ENCODE data around the gene KLHL18. TPM values are rescaled to one million over a fixed set of nuclear protein-coding genes. Genes with fewer than 3 reads are reported as not detected.
A peak's percentile ranks its signal among the peaks of the same experiment; 100 is the strongest.

Gene KLHL18
- total RNA-seq, 2 experiments from 2014 or later, result 29.8 to 32.5 TPM

DNA sequence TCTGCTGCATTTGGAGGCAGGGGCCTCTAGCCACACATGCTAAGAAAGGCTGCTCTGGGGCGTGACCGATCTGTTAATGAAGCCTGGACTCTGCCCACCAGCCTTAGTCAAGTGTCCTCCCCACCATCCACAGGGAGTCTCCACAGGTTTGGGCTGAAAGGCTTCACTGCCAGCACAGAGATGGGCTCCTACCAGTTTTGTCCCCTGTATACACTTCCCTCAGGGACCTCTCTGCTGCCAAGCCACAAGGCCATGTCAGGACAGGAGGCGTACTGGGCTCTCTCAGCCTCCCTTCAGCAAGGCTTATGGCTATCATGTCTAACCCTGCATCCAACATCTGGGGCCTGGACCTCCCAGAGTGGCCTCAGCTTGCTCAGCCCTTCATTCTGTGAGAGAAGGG is 23.6 kb upstream of the KLHL18 start:
- ATAC-seq (no peak), DNase-seq (no peak)
- H3K36me3 Mint-ChIP-seq (ENCODE audit: low read depth), result no peaks in the 10 kb centered on the region
- ChIA-PET POLR2A (no interaction called here), CTCF (no interaction called here)
- no peak overlapping the region for H3K4me3 Mint-ChIP-seq
- H3K27ac Mint-ChIP-seq, result no peak overlapping the region
- H3K27me3 Mint-ChIP-seq (ENCODE audit: low read depth), result no peaks in the 10 kb centered on the region
- no peaks in the 10 kb centered on the region for H3K9me3 Mint-ChIP-seq (ENCODE audit: insufficient read depth)
- H3K4me1 Mint-ChIP-seq (ENCODE audit: low read depth), result no peaks in the 10 kb centered on the region

DNA sequence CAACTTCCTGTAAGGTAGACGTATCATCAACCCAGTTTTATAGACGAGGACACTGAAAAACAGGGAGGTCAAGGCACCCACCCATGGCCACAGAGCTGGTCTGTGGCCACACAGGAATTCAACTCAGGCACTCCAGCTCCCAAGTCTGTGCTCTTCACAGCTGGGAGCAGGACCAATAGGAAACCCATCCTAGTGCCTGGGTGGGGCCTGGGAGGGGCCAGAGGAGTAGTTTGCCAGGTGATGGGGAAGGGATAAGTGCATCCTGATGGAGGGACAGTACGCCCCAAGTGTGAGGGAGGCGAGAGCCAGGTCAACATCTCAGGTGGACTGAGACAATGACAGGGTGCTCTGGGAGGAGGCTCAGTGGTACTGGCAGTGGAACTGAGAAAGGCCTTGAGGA is 22.1 kb upstream of the KLHL18 start:
- Mint-ChIP-seq H3K4me3 (no peak overlapping the region), H3K9me3 (ENCODE audit: insufficient read depth) (no peaks in the 10 kb centered on the region), H3K27ac (no peak overlapping the region), H3K36me3 (ENCODE audit: low read depth) (no peaks in the 10 kb centered on the region), H3K27me3 (ENCODE audit: low read depth) (no peaks in the 10 kb centered on the region), H3K4me1 (ENCODE audit: low read depth) (no peaks in the 10 kb centered on the region)
- no peak for DNase-seq
- CTCF ChIA-PET, result no interaction called here
- POLR2A ChIA-PET, result no interaction called here
- no peak for ATAC-seq

DNA sequence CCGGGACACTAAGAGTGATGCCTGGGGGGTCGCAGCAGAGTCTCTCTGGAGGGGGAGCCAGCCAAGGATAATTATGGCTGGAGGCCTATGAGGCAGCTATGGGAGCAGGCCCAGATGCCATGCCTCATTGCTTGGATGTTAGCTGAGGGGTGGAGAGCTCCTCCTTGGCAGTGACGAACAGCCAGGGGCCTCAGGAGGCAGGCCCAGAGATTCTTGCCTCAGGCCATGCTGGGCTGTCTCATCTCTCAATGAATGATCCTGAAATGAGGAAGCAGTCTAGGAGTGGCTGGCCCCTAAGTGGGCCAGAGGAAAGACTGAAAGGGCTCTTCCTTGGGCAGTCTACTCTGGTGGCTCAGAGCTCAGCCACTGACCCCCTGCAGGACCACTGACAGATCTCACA is 21.4 kb upstream of the KLHL18 start:
- H3K27me3 Mint-ChIP-seq (ENCODE audit: low read depth), result no peaks in the 10 kb centered on the region
- CTCF ChIA-PET, result interaction anchor here (1.3 kb wide), 1 partner anchor 11 kb away, joined by 7 read pairs; no protein-coding TSS in a partner anchor

DNA sequence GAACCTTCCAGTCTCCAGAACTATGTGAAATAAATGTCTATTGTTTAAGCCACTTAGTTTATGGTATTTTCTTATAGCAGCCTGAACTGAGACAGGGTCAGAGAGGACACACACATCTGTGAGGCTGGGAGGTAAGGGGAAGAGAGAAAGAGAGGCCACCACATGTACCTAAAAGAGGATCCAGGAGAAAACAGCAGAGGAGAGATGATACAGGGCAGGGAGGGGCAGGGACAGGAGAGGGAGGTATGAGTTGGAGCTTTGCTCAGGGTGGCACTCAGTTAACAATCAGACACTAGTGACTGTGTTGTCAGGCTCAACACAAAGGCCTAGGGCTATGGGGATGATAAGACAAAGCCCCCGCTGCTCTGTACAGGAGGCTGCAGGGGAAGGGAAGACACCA is 17.7 kb upstream of the KLHL18 start:
- H3K36me3 Mint-ChIP-seq (ENCODE audit: low read depth), result no peaks in the 10 kb centered on the region
- DNase-seq, result no peak
- no peaks in the 10 kb centered on the region for H3K9me3 Mint-ChIP-seq (ENCODE audit: insufficient read depth)
- ATAC-seq, result no peak
- no peaks in the 10 kb centered on the region for H3K27me3 Mint-ChIP-seq (ENCODE audit: low read depth)
- H3K27ac Mint-ChIP-seq, result no peak overlapping the region
- peaks cover 6% of the 10 kb centered on the region for H3K4me1 Mint-ChIP-seq (ENCODE audit: low read depth)
- POLR2A ChIA-PET, result no interaction called here
- no peak overlapping the region for H3K4me3 Mint-ChIP-seq
- CTCF ChIA-PET, result no interaction called here

More for the DNA sequence above, 21.4 kb upstream of the KLHL18 start:
- H3K4me1 Mint-ChIP-seq (ENCODE audit: low read depth), result no peaks in the 10 kb centered on the region
- ATAC-seq, result no peak
- no peaks in the 10 kb centered on the region for H3K9me3 Mint-ChIP-seq (ENCODE audit: insufficient read depth)
- no peaks in the 10 kb centered on the region for H3K36me3 Mint-ChIP-seq (ENCODE audit: low read depth)
- POLR2A ChIA-PET, result no interaction called here
- no peak overlapping the region for H3K4me3 Mint-ChIP-seq
- DNase-seq, result no peak
- no peak overlapping the region for H3K27ac Mint-ChIP-seq

DNA sequence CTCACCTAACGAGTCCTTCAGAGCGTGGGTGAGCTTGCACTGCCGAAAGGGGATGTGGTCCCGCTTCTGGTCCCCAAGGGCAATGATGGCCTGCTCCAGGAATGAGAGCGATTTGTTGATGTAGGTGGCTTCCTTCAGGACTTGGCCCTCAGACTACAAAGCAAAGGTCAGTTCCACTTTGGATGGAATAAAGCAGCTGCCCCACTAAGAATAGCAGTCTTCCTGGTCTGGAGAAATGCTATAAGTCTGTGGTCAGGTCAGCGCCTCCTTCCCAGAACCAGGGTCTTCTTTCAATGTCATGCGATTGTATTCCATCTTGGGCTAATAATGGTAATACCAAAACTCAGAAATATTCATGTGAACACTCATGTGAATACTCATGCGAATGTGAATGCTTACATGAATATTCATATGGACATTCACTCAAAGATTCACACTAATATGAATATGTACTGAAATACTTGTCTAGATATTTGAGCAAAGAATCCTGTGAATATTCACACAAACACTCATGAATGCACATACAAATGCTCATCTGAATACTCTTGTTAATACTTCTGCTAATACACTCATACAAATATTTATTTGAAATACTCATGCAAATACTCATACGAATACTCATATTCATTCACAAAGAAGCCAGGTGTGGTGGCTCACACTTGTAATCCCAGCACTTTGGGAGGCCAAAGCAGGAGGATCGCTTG is 16.9 kb upstream of the KLHL18 start:
- ATAC-seq (no peak), DNase-seq (no peak)
- ChIA-PET POLR2A (no interaction called here), CTCF (interaction anchor here (1.5 kb wide), 1 partner anchor 15 kb away, joined by 3 read pairs; no protein-coding TSS in a partner anchor)
- no peaks in the 10 kb centered on the region for H3K36me3 Mint-ChIP-seq (ENCODE audit: low read depth)
- H3K27ac Mint-ChIP-seq, result no peak overlapping the region
- H3K27me3 Mint-ChIP-seq (ENCODE audit: low read depth), result no peaks in the 10 kb centered on the region
- H3K4me3 Mint-ChIP-seq, result no peak overlapping the region
- H3K9me3 Mint-ChIP-seq (ENCODE audit: insufficient read depth), result no peaks in the 10 kb centered on the region
- H3K4me1 Mint-ChIP-seq (ENCODE audit: low read depth), result peaks cover 6% of the 10 kb centered on the region

DNA sequence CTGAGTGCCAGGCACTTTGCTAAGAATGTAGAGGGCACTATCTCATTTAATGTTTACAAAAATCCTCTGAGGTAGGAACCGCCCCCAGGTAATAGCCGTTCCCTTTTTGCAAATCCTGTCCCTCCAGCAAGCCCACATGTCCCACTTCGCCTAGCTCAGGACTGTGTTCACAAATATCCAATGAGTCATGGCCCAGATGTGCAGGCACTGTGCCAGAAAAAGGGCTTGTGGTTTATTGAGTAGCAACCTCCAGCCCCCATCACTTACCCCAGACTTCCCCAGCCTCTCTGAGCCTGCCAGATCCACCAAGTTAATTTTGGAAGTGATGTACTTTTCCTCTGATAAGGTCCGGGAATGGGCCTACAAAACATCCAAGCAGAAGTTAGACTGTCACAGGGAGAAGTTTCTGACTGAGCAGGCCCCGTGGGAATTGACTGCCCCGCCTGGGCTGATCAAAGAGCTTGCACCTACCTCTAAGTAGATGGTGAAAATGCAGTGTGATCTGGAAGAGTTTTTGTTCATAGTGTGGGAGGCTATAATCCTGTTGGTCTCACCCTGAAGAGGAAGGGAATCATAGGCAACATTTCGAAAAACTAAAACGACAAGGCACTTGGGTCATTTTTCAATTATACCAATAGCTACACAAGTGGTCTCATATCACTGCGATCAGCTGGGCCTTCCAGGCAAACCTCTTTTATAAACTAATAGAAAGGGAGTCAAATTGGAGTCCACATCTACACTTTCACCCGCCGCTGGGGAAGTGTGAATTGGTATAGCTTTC is 15.8 kb upstream of the KLHL18 start:
- POLR2A ChIA-PET, result interaction anchor here (0.9 kb wide), 1 partner anchor 16 kb away, joined by 3 read pairs; the partner anchor contains the start of gene KLHL18
- CTCF ChIA-PET, result interaction anchor here (1.5 kb wide), 1 partner anchor 16 kb away, joined by 3 read pairs; no protein-coding TSS in a partner anchor
- no peak overlapping the region for H3K27ac Mint-ChIP-seq
- ATAC-seq (peak; percentile 46), DNase-seq (no peak)
- no peak overlapping the region for H3K4me3 Mint-ChIP-seq
- H3K27me3 Mint-ChIP-seq (ENCODE audit: low read depth), result no peaks in the 10 kb centered on the region
- H3K4me1 Mint-ChIP-seq (ENCODE audit: low read depth), result peaks cover 6% of the 10 kb centered on the region
- H3K9me3 Mint-ChIP-seq (ENCODE audit: insufficient read depth), result no peaks in the 10 kb centered on the region
- H3K36me3 Mint-ChIP-seq (ENCODE audit: low read depth), result no peaks in the 10 kb centered on the region

DNA sequence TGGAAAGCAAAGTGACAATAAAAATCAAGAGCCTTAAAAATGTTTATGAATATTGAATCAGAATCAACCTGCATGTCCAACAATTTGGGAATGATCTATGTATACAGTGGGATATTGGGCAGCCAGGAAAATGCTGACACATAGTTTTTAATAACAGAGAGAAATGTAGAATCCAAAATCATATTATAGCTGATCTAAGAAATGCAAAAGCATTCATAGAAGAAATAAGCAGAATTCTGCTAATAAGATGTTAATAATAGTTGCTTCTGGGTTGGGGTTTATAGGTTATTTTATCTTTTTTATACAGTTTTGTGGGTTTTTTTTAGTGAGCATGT is 15.3 kb upstream of the KLHL18 start:
- ATAC-seq (no peak), DNase-seq (no peak)
- Mint-ChIP-seq H3K36me3 (ENCODE audit: low read depth) (no peaks in the 10 kb centered on the region), H3K9me3 (ENCODE audit: insufficient read depth) (no peaks in the 10 kb centered on the region), H3K4me1 (ENCODE audit: low read depth) (peaks cover 6% of the 10 kb centered on the region), H3K4me3 (no peak overlapping the region), H3K27me3 (ENCODE audit: low read depth) (no peaks in the 10 kb centered on the region), H3K27ac (no peak overlapping the region)
- POLR2A ChIA-PET, result interaction anchor here (0.9 kb wide), 1 partner anchor 16 kb away, joined by 3 read pairs; the partner anchor contains the start of gene KLHL18
- CTCF ChIA-PET, result interaction anchor here (1.5 kb wide), 1 partner anchor 17 kb away, joined by 3 read pairs; no protein-coding TSS in a partner anchor

DNA sequence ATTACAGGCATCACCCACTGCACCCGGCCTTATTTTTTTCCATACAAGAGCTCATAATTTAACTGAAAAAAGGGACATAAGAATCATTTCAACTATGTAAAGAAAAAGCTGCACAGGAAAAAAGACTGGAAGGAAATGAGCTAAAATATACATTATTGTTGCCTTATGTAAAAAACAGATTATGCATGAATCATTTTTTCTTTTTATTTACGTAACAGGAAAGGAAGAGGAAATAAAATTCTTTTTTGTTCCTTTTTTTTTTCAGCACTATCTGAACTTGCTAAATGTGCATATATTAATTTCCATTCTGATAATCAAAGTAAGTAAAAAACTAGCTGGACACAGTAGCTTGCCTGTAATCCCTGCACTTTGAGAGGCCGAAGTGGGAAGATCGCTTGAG is 12.2 kb upstream of the KLHL18 start:
- POLR2A ChIA-PET, result no interaction called here
- H3K9me3 Mint-ChIP-seq (ENCODE audit: insufficient read depth), result no peaks in the 10 kb centered on the region
- no peaks in the 10 kb centered on the region for H3K27me3 Mint-ChIP-seq (ENCODE audit: low read depth)
- CTCF ChIA-PET, result no interaction called here
- no peak overlapping the region for H3K27ac Mint-ChIP-seq
- no peaks in the 10 kb centered on the region for H3K36me3 Mint-ChIP-seq (ENCODE audit: low read depth)
- no peak overlapping the region for H3K4me3 Mint-ChIP-seq
- H3K4me1 Mint-ChIP-seq (ENCODE audit: low read depth), result peaks cover 6% of the 10 kb centered on the region
- ATAC-seq (no peak), DNase-seq (no peak)

DNA sequence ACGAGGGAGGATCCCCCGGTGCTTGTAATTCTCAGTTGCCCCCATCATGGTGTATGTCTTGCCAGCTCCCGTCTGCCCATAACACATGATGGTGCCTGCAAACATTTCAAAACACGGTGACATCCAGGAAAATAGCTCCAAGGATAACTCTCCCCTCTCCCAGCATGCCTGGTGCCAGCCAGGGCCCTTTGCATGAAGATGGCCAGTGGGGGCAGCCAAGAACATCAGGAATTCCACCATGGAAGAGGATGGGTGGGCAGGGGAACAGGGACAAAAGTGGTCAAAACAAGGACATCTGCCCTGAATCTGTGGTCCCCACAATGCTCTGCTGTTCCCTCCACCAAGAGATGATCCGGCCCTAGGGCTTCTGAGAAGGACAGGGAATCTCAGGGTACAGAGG is 9.2 kb upstream of the KLHL18 start:
- ChIA-PET CTCF (interaction anchor here (0.6 to 1.4 kb wide), 2 partner anchors 12 to 525 kb away, joined by 3 read pairs; no protein-coding TSS in a partner anchor), POLR2A (no interaction called here)
- H3K36me3 Mint-ChIP-seq (ENCODE audit: low read depth), result no peaks in the 10 kb centered on the region
- ATAC-seq, result no peak
- H3K4me3 Mint-ChIP-seq, result no peak overlapping the region
- no peaks in the 10 kb centered on the region for H3K4me1 Mint-ChIP-seq (ENCODE audit: low read depth)
- no peaks in the 10 kb centered on the region for H3K9me3 Mint-ChIP-seq (ENCODE audit: insufficient read depth)
- no peaks in the 10 kb centered on the region for H3K27me3 Mint-ChIP-seq (ENCODE audit: low read depth)
- DNase-seq, result no peak
- no peak overlapping the region for H3K27ac Mint-ChIP-seq

DNA sequence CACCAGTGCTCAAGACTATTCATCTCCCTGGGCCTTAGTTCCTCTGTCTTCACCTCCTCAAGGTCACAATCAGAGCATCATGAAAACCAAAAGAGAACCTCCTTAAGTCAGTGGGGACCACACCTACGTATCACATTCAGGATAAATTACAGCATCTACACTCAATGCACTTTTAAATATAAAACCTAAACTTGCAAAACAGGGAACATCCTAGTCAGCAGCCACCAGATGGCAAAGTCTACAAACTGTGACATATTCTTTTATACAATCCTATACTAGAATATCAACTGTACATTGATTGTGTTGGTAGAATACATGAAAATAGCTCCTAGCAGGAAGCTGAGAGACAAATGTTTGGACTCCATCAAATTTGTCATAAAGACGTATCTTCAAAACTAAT is 8.1 kb upstream of the KLHL18 start:
- no peaks in the 10 kb centered on the region for H3K9me3 Mint-ChIP-seq (ENCODE audit: insufficient read depth)
- no peaks in the 10 kb centered on the region for H3K27me3 Mint-ChIP-seq (ENCODE audit: low read depth)
- H3K4me3 Mint-ChIP-seq, result no peak overlapping the region
- ATAC-seq (no peak), DNase-seq (no peak)
- no peaks in the 10 kb centered on the region for H3K4me1 Mint-ChIP-seq (ENCODE audit: low read depth)
- H3K36me3 Mint-ChIP-seq (ENCODE audit: low read depth), result no peaks in the 10 kb centered on the region
- ChIA-PET CTCF (interaction anchor here (0.7 kb wide), 1 partner anchor 49 kb away, joined by 3 read pairs; no protein-coding TSS in a partner anchor), POLR2A (no interaction called here)
- no peak overlapping the region for H3K27ac Mint-ChIP-seq

DNA sequence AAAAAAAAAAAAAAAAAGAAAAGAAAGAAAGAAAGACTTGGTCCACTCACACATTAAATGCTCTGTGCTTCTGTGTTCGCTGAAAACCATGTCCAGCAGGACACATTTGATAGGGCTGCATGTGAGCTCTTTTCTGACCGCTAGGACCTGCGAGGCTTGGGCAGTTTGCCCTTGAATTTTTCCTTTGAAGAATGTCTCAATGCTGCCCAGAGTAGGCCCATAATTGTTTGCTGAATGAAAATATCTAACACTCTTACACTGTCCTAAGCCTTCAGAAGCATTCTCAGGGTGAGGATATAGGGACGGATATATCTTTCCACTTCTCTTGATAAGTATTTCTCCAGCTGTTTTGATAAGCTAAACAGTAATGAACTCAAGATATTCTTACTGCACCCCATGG is 6.2 kb upstream of the KLHL18 start:
- H3K27ac Mint-ChIP-seq, result no peak overlapping the region
- H3K4me3 Mint-ChIP-seq, result no peak overlapping the region
- H3K4me1 Mint-ChIP-seq (ENCODE audit: low read depth), result peaks cover 10% of the 10 kb centered on the region
- ChIA-PET POLR2A (no interaction called here), CTCF (no interaction called here)
- no peak for ATAC-seq
- no peak for DNase-seq
- H3K36me3 Mint-ChIP-seq (ENCODE audit: low read depth), result no peaks in the 10 kb centered on the region
- H3K9me3 Mint-ChIP-seq (ENCODE audit: insufficient read depth), result no peaks in the 10 kb centered on the region
- H3K27me3 Mint-ChIP-seq (ENCODE audit: low read depth), result no peaks in the 10 kb centered on the region

DNA sequence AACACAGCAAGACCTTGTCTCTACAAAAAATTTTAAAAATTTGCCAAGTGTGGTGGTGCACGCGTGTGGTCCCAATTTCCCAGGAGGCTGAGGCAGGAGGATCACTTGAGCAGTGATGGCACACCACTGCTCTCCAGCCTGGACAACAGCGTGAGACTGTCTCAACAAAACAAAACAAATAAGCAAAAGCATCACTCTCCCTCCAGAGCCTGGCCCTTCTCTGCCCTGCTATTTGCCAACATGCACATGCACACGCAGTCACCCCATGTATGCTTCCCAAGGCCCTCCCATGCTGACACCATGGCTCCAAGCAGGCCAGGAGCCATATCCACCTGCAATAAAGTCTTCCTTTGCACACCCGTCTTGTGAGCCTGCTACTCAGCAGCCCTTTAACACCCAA is 2.2 kb upstream of the KLHL18 start:
- no peak overlapping the region for H3K4me3 Mint-ChIP-seq
- DNase-seq (no peak), ATAC-seq (no peak)
- H3K27ac Mint-ChIP-seq, result peak overlapping the region; percentile 36
- ChIA-PET CTCF (no interaction called here), POLR2A (interaction anchor here (0.7 kb wide), 1 partner anchor 508 kb away, joined by 6 read pairs; no protein-coding TSS in a partner anchor)
- H3K27me3 Mint-ChIP-seq (ENCODE audit: low read depth), result no peaks in the 10 kb centered on the region
- H3K36me3 Mint-ChIP-seq (ENCODE audit: low read depth), result peaks cover 2% of the 10 kb centered on the region
- H3K9me3 Mint-ChIP-seq (ENCODE audit: insufficient read depth), result no peaks in the 10 kb centered on the region
- H3K4me1 Mint-ChIP-seq (ENCODE audit: low read depth), result peaks cover 34% of the 10 kb centered on the region

Data from activated CD8-positive, alpha-beta T cell treated with anti-CD3 and anti-CD28 coated beads, Interleukin-2, amount 10 ng/mL, durations not matched to agents 7 days and 5 days (primary cell).